Mucosa of stomach (tissue), 1 donor: Measurements from ENCODE around the gene XYLT1.

Experiments
- H3K27me3 ChIP-seq: one replicate; pipeline ENCODE4 v1.7.0; 2013; ENCODE audit warnings: mild to moderate bottlenecking, low read length; ENCODE audit not compliant: control insufficient read depth, insufficient read depth
- H3K36me3 ChIP-seq: one replicate; pipeline ENCODE4 v1.7.0; 2013; ENCODE audit warnings: low read length; ENCODE audit not compliant: control insufficient read depth, insufficient read depth
- H3K4me1 ChIP-seq: one replicate; pipeline ENCODE4 v1.7.0; 2013; ENCODE audit warnings: mild to moderate bottlenecking, low read length; ENCODE audit not compliant: control insufficient read depth, insufficient read depth
- H3K4me3 ChIP-seq: one replicate; pipeline ENCODE4 v1.7.0; 2013; ENCODE audit warnings: low read length
- H3K9ac ChIP-seq: one replicate; pipeline ENCODE4 v1.7.0; 2013; ENCODE audit warnings: mild to moderate bottlenecking, low read length, moderate library complexity
- H3K9me3 ChIP-seq: one replicate; pipeline ENCODE4 v1.7.0; 2013; ENCODE audit warnings: mild to moderate bottlenecking, low read length, moderate library complexity; ENCODE audit not compliant: control insufficient read depth
- donor health status: Pancreatic carcinoma.

The XYLT1 gene

GRCh38 chr16:17070882-17071592 is 399.7 kb downstream of the XYLT1 start:
- Histone ChIP-seq H3K9ac (no peak overlapping the region), H3K4me1 (no peaks in the 10 kb centered on the region), H3K27me3 (no peaks in the 10 kb centered on the region), H3K4me3 (no peak overlapping the region), H3K9me3 (no peaks in the 10 kb centered on the region), H3K36me3 (no peaks in the 10 kb centered on the region)

GRCh38 chr16:17069681-17070080 is 401.1 kb downstream of the XYLT1 start:
- Histone ChIP-seq H3K36me3 (no peaks in the 10 kb centered on the region), H3K4me1 (no peaks in the 10 kb centered on the region), H3K27me3 (no peaks in the 10 kb centered on the region), H3K9ac (no peak overlapping the region), H3K9me3 (no peaks in the 10 kb centered on the region), H3K4me3 (no peak overlapping the region)

GRCh38 chr16:17068524-17068923 is 402.2 kb downstream of the XYLT1 start:
- Histone ChIP-seq H3K4me1 (no peaks in the 10 kb centered on the region), H3K4me3 (no peak overlapping the region), H3K9me3 (no peaks in the 10 kb centered on the region), H3K9ac (no peak overlapping the region), H3K36me3 (no peaks in the 10 kb centered on the region), H3K27me3 (no peaks in the 10 kb centered on the region)

- H3K4me1 ChIP-seq = no peaks in the 10 kb centered on the region
- H3K9ac ChIP-seq = no peak overlapping the region
- H3K36me3 ChIP-seq = no peaks in the 10 kb centered on the region
- H3K27me3 ChIP-seq = no peaks in the 10 kb centered on the region
- H3K4me3 ChIP-seq = no peak overlapping the region
- no peaks in the 10 kb centered on the region for H3K9me3 ChIP-seq
These were observed 402.9 kb downstream of the XYLT1 start for GRCh38 chr16:17067882-17068281.

GRCh38 chr16:17063201-17064139 is 407.3 kb downstream of the XYLT1 start:
- no peak overlapping the region for H3K4me3 ChIP-seq
- H3K9me3 ChIP-seq = no peaks in the 10 kb centered on the region
- no peaks in the 10 kb centered on the region for H3K36me3 ChIP-seq
- no peaks in the 10 kb centered on the region for H3K27me3 ChIP-seq
- no peaks in the 10 kb centered on the region for H3K4me1 ChIP-seq
- H3K9ac ChIP-seq = no peak overlapping the region

- Histone ChIP-seq H3K36me3 (no peaks in the 10 kb centered on the region), H3K9ac (no peak overlapping the region), H3K4me1 (no peaks in the 10 kb centered on the region), H3K27me3 (no peaks in the 10 kb centered on the region), H3K4me3 (no peak overlapping the region), H3K9me3 (no peaks in the 10 kb centered on the region)
These were observed 408.1 kb downstream of the XYLT1 start for GRCh38 chr16:17062676-17063075.

GRCh38 chr16:17061326-17061725 is 409.4 kb downstream of the XYLT1 start:
- H3K36me3 ChIP-seq = no peaks in the 10 kb centered on the region
- no peak overlapping the region for H3K9ac ChIP-seq
- no peak overlapping the region for H3K4me3 ChIP-seq
- no peaks in the 10 kb centered on the region for H3K4me1 ChIP-seq
- no peaks in the 10 kb centered on the region for H3K9me3 ChIP-seq
- H3K27me3 ChIP-seq = no peaks in the 10 kb centered on the region

GRCh38 chr16:17058471-17058870 is 412.3 kb downstream of the XYLT1 start:
- H3K9ac ChIP-seq = no peak overlapping the region
- no peak overlapping the region for H3K4me3 ChIP-seq
- H3K4me1 ChIP-seq = no peaks in the 10 kb centered on the region
- no peaks in the 10 kb centered on the region for H3K27me3 ChIP-seq
- no peaks in the 10 kb centered on the region for H3K36me3 ChIP-seq
- no peaks in the 10 kb centered on the region for H3K9me3 ChIP-seq

GRCh38 chr16:17056666-17057065 is 414.1 kb downstream of the XYLT1 start:
- Histone ChIP-seq H3K9ac (no peak overlapping the region), H3K9me3 (no peaks in the 10 kb centered on the region), H3K27me3 (no peaks in the 10 kb centered on the region), H3K36me3 (no peaks in the 10 kb centered on the region), H3K4me3 (no peak overlapping the region), H3K4me1 (no peaks in the 10 kb centered on the region)

GRCh38 chr16:17053536-17054160 is 417.1 kb downstream of the XYLT1 start:
- no peak overlapping the region for H3K4me3 ChIP-seq
- no peaks in the 10 kb centered on the region for H3K27me3 ChIP-seq
- no peaks in the 10 kb centered on the region for H3K9me3 ChIP-seq
- H3K9ac ChIP-seq = no peak overlapping the region
- H3K4me1 ChIP-seq = no peaks in the 10 kb centered on the region
- no peaks in the 10 kb centered on the region for H3K36me3 ChIP-seq
